GM12873 (cell line): Measurements from ENCODE around the gene TOB2.

Experiments used
- CTCF ChIP-seq: IDR thresholded peaks from 2 replicates; pipeline ENCODE4 v1.5.1; 2012; ENCODE audit warnings: low read depth, mild to moderate bottlenecking, moderate library complexity, low read length, control low read depth; ENCODE audit not compliant: insufficient read depth; ENCODE audit errors: missing control alignments

Gene TOB2

GRCh38 chr22:41474872-41475451, 28.4 kb upstream of the TOB2 start:
- TF ChIP-seq CTCF = no peak

GRCh38 chr22:41471568-41471967, 25.0 kb upstream of the TOB2 start:
- no peak for TF ChIP-seq CTCF

DNA sequence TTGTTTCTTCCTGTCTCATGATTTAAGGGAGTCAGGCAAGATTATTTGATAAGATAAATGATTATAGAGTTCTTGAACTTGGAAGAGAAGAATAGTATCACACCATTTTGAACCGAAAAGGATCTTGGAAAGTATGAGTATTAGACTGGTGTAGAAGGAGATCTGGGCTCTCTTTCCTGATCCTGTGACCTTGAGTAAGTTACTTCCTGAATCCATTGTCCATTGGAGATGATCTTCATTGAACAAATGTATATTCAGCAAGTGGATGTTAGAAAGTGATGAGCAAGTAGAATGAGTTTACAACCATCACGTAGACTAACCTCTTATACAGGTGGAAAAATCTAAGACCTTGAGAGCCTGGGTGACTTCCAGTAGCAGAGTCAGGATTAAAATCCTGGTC, 24.3 kb upstream of the TOB2 start:
- no peak for TF ChIP-seq CTCF

- TF ChIP-seq CTCF = no peak
These were observed 22.7 kb upstream of the TOB2 start for GRCh38 chr22:41469218-41469851.

- no peak for TF ChIP-seq CTCF
These were observed 22.0 kb upstream of the TOB2 start, which contains the start of the genes ACO2 and PHF5A for GRCh38 chr22:41468381-41469217. TSS of gene ACO2 (plus strand) at chr22:41469117. CDS start at chr22:41469147, 30 bp downstream. TSS of gene PHF5A (minus strand) at chr22:41468692. CDS start at chr22:41468653, 39 bp downstream.

- TF ChIP-seq CTCF = no peak
These were observed 15.3 kb upstream of the TOB2 start for GRCh38 chr22:41461901-41462300.

DNA sequence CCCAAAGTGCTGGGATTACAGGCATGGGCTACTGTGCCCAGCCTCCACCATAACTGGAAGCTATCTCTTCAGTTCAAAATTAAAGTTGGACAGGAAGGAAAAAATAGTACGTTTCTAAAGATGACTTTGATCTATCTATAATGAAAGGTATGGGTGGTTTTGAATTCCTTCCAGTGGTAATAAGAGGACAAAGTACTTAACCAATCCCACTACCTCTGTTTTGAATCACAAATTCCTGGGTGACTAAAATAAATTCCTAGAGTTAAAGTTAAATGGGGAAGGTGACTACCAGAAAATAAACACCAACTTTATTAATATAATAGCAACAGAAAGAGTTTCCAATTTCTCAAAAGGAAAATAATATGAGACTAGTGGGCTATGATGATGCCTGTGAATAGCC, 12.8 kb upstream of the TOB2 start:
- TF ChIP-seq CTCF = no peak
